ENCODE results near the gene TPRN. TPM values are rescaled to one million over a fixed set of nuclear protein-coding genes. Genes with fewer than 3 reads are reported as not detected.
A peak's percentile ranks its signal among the peaks of the same experiment; 100 is the strongest.

TPRN gene
- total and polyA plus RNA-seq, 2 donors (not counting 1 experiment from before 2014, with no cell fraction given): 1.6 to 5.8 TPM

DNA sequence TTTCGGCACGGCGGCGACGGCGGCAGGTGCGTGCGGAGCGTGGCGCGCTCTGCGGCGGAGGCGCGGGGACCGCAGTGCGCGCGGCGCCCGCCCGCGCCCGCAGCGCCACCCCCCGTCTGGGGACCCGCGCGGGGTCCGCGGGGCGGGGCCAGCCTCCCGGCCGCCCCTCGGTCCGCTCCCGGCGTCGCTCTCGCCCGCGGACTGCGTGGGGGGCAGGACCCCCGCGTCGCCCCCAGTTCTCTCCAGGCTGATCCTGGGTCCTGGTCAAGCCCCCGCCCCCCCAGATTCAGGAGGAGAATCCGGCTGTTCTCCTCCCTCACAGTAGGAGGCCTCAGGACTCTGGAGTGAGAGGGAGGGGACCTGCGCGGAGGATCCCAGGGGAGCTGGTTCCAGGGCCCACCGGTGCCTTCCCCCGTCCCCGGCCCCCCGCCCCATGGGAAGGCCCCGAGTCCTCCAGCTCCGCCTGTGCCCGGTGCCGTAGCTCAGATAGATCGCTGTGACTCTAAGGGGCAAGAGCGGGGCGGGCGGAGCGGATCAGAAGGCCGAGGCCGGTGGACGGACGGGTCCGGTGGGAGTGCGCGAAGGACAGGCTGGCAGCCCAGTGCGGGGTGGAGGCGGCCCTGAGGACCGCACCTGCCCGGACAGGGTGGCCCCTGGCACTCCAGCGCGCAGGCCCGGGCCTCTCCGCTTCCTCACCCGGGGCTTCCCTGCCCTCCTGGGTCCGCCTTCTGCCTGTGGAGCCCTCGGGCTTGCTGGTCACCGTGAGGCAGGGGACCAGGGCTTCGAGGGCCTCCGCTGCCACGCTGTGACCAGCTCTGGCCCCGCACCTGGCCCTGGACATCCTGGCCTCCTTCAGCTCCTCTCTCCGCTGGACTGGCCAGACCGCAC is 21.9 kb upstream of the TPRN start, which contains the start of gene RNF208:
Gene RNF208 (minus strand): TSS at position 51 of the 888 bp plus-strand sequence. CDS start 1,028 bp downstream, outside the sequence.
- H2AFZ ChIP-seq (ENCODE audit: low read length): peak within 1 kb of the TSS; percentile 11
- peaks cover 3% of the 10 kb centered on the region for H3K36me3 ChIP-seq (ENCODE audit: control insufficient read depth, insufficient read depth, low read length)
- H3K9me3 ChIP-seq (ENCODE audit: control insufficient read depth, insufficient read depth, low read depth, low read length): no peaks in the 10 kb centered on the region
- no peaks in the 10 kb centered on the region for H4K20me1 ChIP-seq (ENCODE audit: control insufficient read depth, extremely low read depth, insufficient read depth, low read length)
- peak within 1 kb of the TSS; percentile 2 for H3K9ac ChIP-seq (ENCODE audit: insufficient read depth, low read length)
- H3K79me2 ChIP-seq (ENCODE audit: control insufficient read depth, insufficient read depth, low read length): no peaks in the 10 kb centered on the region
- H3K27me3 ChIP-seq (ENCODE audit: control insufficient read depth, insufficient read depth, low read length): no peaks in the 10 kb centered on the region
- peak within 1 kb of the TSS; percentile 82 for H3K4me2 ChIP-seq (ENCODE audit: extremely low read depth, insufficient read depth, low read length)
- H3K27ac ChIP-seq (ENCODE audit: insufficient read depth, low read length): no peak within 1 kb of the TSS
- peak within 1 kb of the TSS; percentile 39 to 81 (median 44) for H3K4me3 ChIP-seq (replicated peaks in 1 of 4; ENCODE audit: control extremely low read depth in 1 of 4, insufficient read depth in 1 of 4, low read depth in 3 of 4, low read length in 4 of 4)
- TF ChIP-seq EZH2 (IDR thresholded peaks at IDR 0.05; ENCODE audit: low read length, missing control alignments): no peak
- TF ChIP-seq, protein P1, sequence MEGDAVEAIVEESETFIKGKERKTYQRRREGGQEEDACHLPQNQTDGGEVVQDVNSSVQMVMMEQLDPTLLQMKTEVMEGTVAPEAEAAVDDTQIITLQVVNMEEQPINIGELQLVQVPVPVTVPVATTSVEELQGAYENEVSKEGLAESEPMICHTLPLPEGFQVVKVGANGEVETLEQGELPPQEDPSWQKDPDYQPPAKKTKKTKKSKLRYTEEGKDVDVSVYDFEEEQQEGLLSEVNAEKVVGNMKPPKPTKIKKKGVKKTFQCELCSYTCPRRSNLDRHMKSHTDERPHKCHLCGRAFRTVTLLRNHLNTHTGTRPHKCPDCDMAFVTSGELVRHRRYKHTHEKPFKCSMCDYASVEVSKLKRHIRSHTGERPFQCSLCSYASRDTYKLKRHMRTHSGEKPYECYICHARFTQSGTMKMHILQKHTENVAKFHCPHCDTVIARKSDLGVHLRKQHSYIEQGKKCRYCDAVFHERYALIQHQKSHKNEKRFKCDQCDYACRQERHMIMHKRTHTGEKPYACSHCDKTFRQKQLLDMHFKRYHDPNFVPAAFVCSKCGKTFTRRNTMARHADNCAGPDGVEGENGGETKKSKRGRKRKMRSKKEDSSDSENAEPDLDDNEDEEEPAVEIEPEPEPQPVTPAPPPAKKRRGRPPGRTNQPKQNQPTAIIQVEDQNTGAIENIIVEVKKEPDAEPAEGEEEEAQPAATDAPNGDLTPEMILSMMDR (conservative IDR thresholded peaks at IDR 0.05 in 1 of 2, IDR thresholded peaks at IDR 0.05 in 1 of 2; ENCODE audit: low read depth in 1 of 2, low read length in 2 of 2): no peak
- peaks cover 8% of the 10 kb centered on the region for H3K4me1 ChIP-seq (ENCODE audit: control insufficient read depth, extremely low read depth, insufficient read depth, low read length)
- no peak for DNase-seq (ENCODE audit: low read depth in 2 of 2)

DNA sequence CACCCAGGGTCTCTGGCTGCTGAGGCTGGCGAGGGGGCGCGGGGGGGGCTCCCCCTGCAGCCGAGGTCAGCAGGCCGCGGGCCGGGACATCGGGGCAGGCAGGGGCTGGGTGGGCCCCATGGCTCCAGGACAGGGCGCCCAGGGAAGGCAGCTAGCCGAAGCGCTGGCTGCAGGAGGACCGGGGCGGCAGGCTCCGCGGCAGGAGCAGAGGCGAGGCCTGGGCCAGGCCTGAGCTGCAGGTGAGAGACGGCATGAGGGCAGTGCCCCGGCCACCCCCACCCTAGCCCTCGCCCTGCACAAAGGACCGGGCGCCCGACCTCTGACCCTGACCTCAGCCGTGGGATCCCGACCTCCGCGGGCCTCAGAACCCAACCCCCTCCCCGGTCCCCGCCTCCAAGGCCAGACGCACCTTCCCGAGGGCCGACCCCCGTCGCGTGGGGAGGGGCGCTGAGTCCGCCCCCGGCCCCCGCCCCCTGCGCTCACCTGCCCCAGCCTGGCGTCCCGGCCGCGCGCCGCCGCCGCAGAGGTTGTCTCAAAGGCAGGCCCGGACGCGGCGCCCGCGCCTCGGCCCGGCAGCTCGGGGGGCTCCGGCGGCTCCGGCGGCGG is 21.1 kb upstream of the TPRN start:
- no peak overlapping the region for H2AFZ ChIP-seq (ENCODE audit: low read length)
- no peaks in the 10 kb centered on the region for H4K20me1 ChIP-seq (ENCODE audit: control insufficient read depth, extremely low read depth, insufficient read depth, low read length)
- no peaks in the 10 kb centered on the region for H3K9me3 ChIP-seq (ENCODE audit: control insufficient read depth, insufficient read depth, low read depth, low read length)
- H3K79me2 ChIP-seq (ENCODE audit: control insufficient read depth, insufficient read depth, low read length): no peaks in the 10 kb centered on the region
- H3K36me3 ChIP-seq (ENCODE audit: control insufficient read depth, insufficient read depth, low read length): peaks cover 5% of the 10 kb centered on the region
- H3K4me2 ChIP-seq (ENCODE audit: extremely low read depth, insufficient read depth, low read length): no peak overlapping the region
- H3K27ac ChIP-seq (ENCODE audit: insufficient read depth, low read length): no peak overlapping the region
- H3K9ac ChIP-seq (ENCODE audit: insufficient read depth, low read length): no peak overlapping the region
- peaks cover 8% of the 10 kb centered on the region for H3K4me1 ChIP-seq (ENCODE audit: control insufficient read depth, extremely low read depth, insufficient read depth, low read length)
- no peaks in the 10 kb centered on the region for H3K27me3 ChIP-seq (ENCODE audit: control insufficient read depth, insufficient read depth, low read length)
- TF ChIP-seq, protein P1 (conservative IDR thresholded peaks at IDR 0.05 in 1 of 2, IDR thresholded peaks at IDR 0.05 in 1 of 2; ENCODE audit: low read depth in 1 of 2, low read length in 2 of 2): no peak
- no peak for TF ChIP-seq EZH2 (IDR thresholded peaks at IDR 0.05; ENCODE audit: low read length, missing control alignments)
- H3K4me3 ChIP-seq (replicated peaks in 1 of 4; ENCODE audit: control extremely low read depth in 1 of 4, insufficient read depth in 1 of 4, low read depth in 3 of 4, low read length in 4 of 4): peak overlapping the region in 1 of 4 experiments; percentile 33
- no peak for DNase-seq (ENCODE audit: low read depth in 2 of 2)

DNA sequence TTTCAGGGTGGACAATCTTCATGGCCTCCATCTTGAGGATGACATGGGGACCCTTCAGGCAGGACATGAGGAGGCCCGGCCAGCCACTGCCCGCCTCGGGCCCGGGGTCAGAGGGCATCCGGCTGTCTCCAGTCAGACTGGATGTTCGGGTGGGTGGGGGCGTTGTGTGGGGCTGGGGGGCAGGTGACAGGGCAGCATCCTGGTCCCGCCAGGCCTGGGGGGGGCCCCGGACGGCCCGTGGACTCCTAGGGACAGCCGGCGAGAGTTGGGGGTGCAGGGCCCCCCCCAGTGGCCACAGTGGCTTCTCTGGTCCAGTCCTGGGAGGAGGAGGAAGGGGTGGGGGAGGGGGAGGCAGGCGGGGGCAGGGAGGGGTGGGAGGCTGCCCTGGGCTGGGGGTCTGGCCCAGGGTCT is 20.6 kb upstream of the TPRN start:
- H3K27me3 ChIP-seq (ENCODE audit: control insufficient read depth, insufficient read depth, low read length): no peaks in the 10 kb centered on the region
- H3K9ac ChIP-seq (ENCODE audit: insufficient read depth, low read length): no peak overlapping the region
- H3K79me2 ChIP-seq (ENCODE audit: control insufficient read depth, insufficient read depth, low read length): no peaks in the 10 kb centered on the region
- peaks cover 6% of the 10 kb centered on the region for H3K36me3 ChIP-seq (ENCODE audit: control insufficient read depth, insufficient read depth, low read length)
- no peaks in the 10 kb centered on the region for H4K20me1 ChIP-seq (ENCODE audit: control insufficient read depth, extremely low read depth, insufficient read depth, low read length)
- peaks cover 8% of the 10 kb centered on the region for H3K4me1 ChIP-seq (ENCODE audit: control insufficient read depth, extremely low read depth, insufficient read depth, low read length)
- no peak overlapping the region for H2AFZ ChIP-seq (ENCODE audit: low read length)
- no peak for DNase-seq (ENCODE audit: low read depth in 2 of 2)
- H3K9me3 ChIP-seq (ENCODE audit: control insufficient read depth, insufficient read depth, low read depth, low read length): no peaks in the 10 kb centered on the region
- no peak overlapping the region for H3K27ac ChIP-seq (ENCODE audit: insufficient read depth, low read length)
- no peak overlapping the region for H3K4me3 ChIP-seq (replicated peaks in 1 of 4; ENCODE audit: control extremely low read depth in 1 of 4, insufficient read depth in 1 of 4, low read depth in 3 of 4, low read length in 4 of 4)
- no peak overlapping the region for H3K4me2 ChIP-seq (ENCODE audit: extremely low read depth, insufficient read depth, low read length)
- TF ChIP-seq, protein P1 (conservative IDR thresholded peaks at IDR 0.05 in 1 of 2, IDR thresholded peaks at IDR 0.05 in 1 of 2; ENCODE audit: low read depth in 1 of 2, low read length in 2 of 2): no peak
- TF ChIP-seq EZH2 (IDR thresholded peaks at IDR 0.05; ENCODE audit: low read length, missing control alignments): no peak
